K562 (cell line): Measurements from ENCODE around the gene SLX4IP. TPM values are rescaled to one million over a fixed set of nuclear protein-coding genes. Genes with fewer than 3 reads are reported as not detected.

ENCODE experiments used
- ATAC-seq: fragments of 200-7000 bp; cut with Tn5 transposase; 3 replicates; pipeline ENCODE4 v1.9.1; 2020; ENCODE audit warnings: moderate library complexity
- BruUV-seq: library from RNA; stranded (reverse); fragments of 400-500 nt; replicated peaks from 2 replicates; lab custom pipeline; 2021; lab: Mats Ljungman, UMichigan
- CTCF ChIA-PET: fragments of 300-600 bp; formaldehyde crosslinking; extraction: SDS; loops from one replicate; lab custom pipeline; 2021; ENCODE audit warnings: low intra/inter-chr PET ratio; lab: Yijun Ruan, JAX
- POLR2A ChIA-PET: fragments of 300-600, 350-650 bp; sonication (Branson Sonifier 250); formaldehyde crosslinking; extraction: SDS; loops from one replicate; lab custom pipeline; 2021; ENCODE audit warnings: antibody characterized with exemption, inconsistent platforms; lab: Yijun Ruan, JAX
- DNase-seq, 4 experiments: peaks; one replicate each; pipeline versions ENCODE4 v3.0.0 to v3.0.0-alpha.2; 2011 to 2018; ENCODE audit warnings: low spot score in 3 of 4, mixed read lengths in 3 of 4; ENCODE audit errors: extremely low read depth in 1 of 4
- FAIRE-seq: peaks from 2 replicates; lab custom pipeline; 2011; peaks lifted over from hg19 to GRCh38; lab: Jason Lieb, UNC
- H2AFZ ChIP-seq: 2 replicates; pipeline ENCODE4 v1.6.0; 2011; ENCODE audit warnings: low read depth, low read length, control low read depth, inconsistent platforms
- H3K27ac ChIP-seq: fragments of 200-600 bp; 3 replicates; pipeline ENCODE4 v1.8.0; 2011; ENCODE audit warnings: low read depth, mild to moderate bottlenecking, control low read depth, inconsistent platforms, low read length, moderate library complexity, mixed read lengths; ENCODE audit errors: extremely low read depth
- H3K27me3 ChIP-seq, 2 experiments: fragments of 300-600 bp in 1 of 2; 2 replicates in 1 of 2; 3 replicates in 1 of 2; pipeline versions ENCODE4 v1.6.0 to v1.8.0; 2011; ENCODE audit warnings: inconsistent platforms in 2 of 2, low read length in 2 of 2, mild to moderate bottlenecking in 1 of 2, mixed read lengths in 1 of 2, moderate library complexity in 1 of 2; ENCODE audit not compliant: control insufficient read depth in 2 of 2, insufficient read depth in 2 of 2
- H3K36me3 ChIP-seq: fragments of 300-600 bp; 3 replicates; pipeline ENCODE4 v1.8.0; 2011; ENCODE audit warnings: mild to moderate bottlenecking, low read length, inconsistent platforms; ENCODE audit not compliant: control insufficient read depth, insufficient read depth
- H3K4me1 ChIP-seq, 2 experiments: fragments of 200-600 bp in 1 of 2; replicated peaks in 1 of 2; 2 replicates in 1 of 2; 3 replicates in 1 of 2; pipeline versions ENCODE4 v1.5.1 to v1.8.0; 2011; ENCODE audit warnings: inconsistent platforms in 2 of 2, low read length in 2 of 2, mild to moderate bottlenecking in 1 of 2, mixed read lengths in 1 of 2, moderate library complexity in 1 of 2; ENCODE audit not compliant: control insufficient read depth in 2 of 2, insufficient read depth in 2 of 2
- H3K4me2 ChIP-seq: 2 replicates; pipeline ENCODE4 v1.6.1; 2011; ENCODE audit warnings: low read length, control low read depth, inconsistent platforms, mixed read lengths; ENCODE audit not compliant: insufficient read depth
- H3K4me3 ChIP-seq: fragments of 200-600 bp; sonication (generic), shearing (Covaris generic); 2 replicates; pipeline ENCODE4 v1.5.1; 2016; ENCODE audit warnings: control low read depth, inconsistent platforms
- H3K79me2 ChIP-seq: fragments of 200-600 bp; 3 replicates; pipeline ENCODE4 v1.8.0; 2011; ENCODE audit warnings: low read length, inconsistent platforms; ENCODE audit not compliant: control insufficient read depth, insufficient read depth
- H3K9ac ChIP-seq, 2 experiments: 2 replicates each; pipeline versions ENCODE4 v1.6.0 to v1.6.1; 2011; ENCODE audit warnings: low read depth in 2 of 2, low read length in 2 of 2, control low read depth in 1 of 2, inconsistent platforms in 1 of 2, mild to moderate bottlenecking in 1 of 2, mixed read lengths in 1 of 2; ENCODE audit not compliant: insufficient read depth in 1 of 2
- H3K9me1 ChIP-seq: one replicate; pipeline ENCODE4 v1.6.0; 2011; ENCODE audit warnings: inconsistent platforms, mild to moderate bottlenecking, low read length, moderate library complexity; ENCODE audit not compliant: control insufficient read depth, insufficient read depth
- H3K9me3 ChIP-seq: replicated peaks from 2 replicates; pipeline ENCODE4 v1.5.1; 2011; ENCODE audit warnings: low read depth, low read length, inconsistent platforms; ENCODE audit not compliant: control insufficient read depth, insufficient read depth
- H4K20me1 ChIP-seq: replicated peaks from 2 replicates; pipeline ENCODE4 v1.6.1; 2011; ENCODE audit warnings: low read length, inconsistent platforms, mixed read lengths; ENCODE audit not compliant: control insufficient read depth, insufficient read depth
- DMBX1 ChIP-seq: fragments of 250-450 bp; sonication (Bioruptor Pico); IDR thresholded peaks from 2 replicates; pipeline ENCODE4 v1.8.0; 2022; ENCODE audit warnings: inconsistent platforms, mild to moderate bottlenecking, moderate library complexity, borderline replicate concordance
- RAD21 ChIP-seq, 2 experiments: fragments of 250-450 bp in 1 of 2; fragments of 450-650 bp in 1 of 2; sonication (Bioruptor Pico) in 1 of 2; formaldehyde crosslinking in 1 of 2; IDR thresholded peaks in 1 of 2; conservative IDR thresholded peaks in 1 of 2; 2 replicates each; pipeline versions ENCODE4 v1.4.0 to v1.8.0; 2020 to 2022; ENCODE audit warnings: mild to moderate bottlenecking in 2 of 2, moderate library complexity in 1 of 2
- SMC3 ChIP-seq: conservative IDR thresholded peaks from 2 replicates; pipeline ENCODE4 v1.6.1; 2011; ENCODE audit warnings: low read depth, low read length, improper control_type of control experiment; ENCODE audit not compliant: insufficient read depth
- WGBS: fragments of 100-300 bp; shearing (Covaris generic); methylation state at CpG from one replicate; pipeline ENCODE4 v1.1.6; 2016; ENCODE audit warnings: low coverage, mixed read lengths; ENCODE audit not compliant: insufficient coverage; ENCODE audit errors: missing lambda C conversion rate; 5-methylcytosine and 5-hydroxymethylcytosine counted together
- in situ Hi-C: fragments of 300-500 bp; cut with MboI; formaldehyde crosslinking; loops from 4 replicates; pipeline ENCODE4 v1.15.0; 2018; ENCODE audit warnings: inconsistent platforms, mixed read lengths
- intact Hi-C: fragments of 100-400 bp; cut with micrococcal nuclease; formaldehyde crosslinking; loops from 2 replicates; pipeline ENCODE4 v1.14.2; 2022
- polyA plus RNA-seq, 8 experiments: library from polyadenylated mRNA; depleted of rRNA in 4 of 8; stranded (reverse) in 5 of 8; unstranded in 3 of 8; fragments of >200 nt; fragmentation: Nextera tagmentation in 2 of 8; fragmentation: Illumina TruSeq in 1 of 8; extraction: Ambion mirVana in 2 of 8; extraction: Trizol in 1 of 8; gene quantifications; 2 replicates each; pipeline versions ENCODE4 v1.2.1 to v1.2.3, GENCODE V29; 2011 to 2014; ENCODE audit warnings: inconsistent platforms in 1 of 8, missing spikeins in 1 of 8
- total RNA-seq, 7 experiments: library from RNA; depleted of rRNA in 6 of 7; stranded (reverse); fragments of >200 nt in 6 of 7; fragmentation: Illumina TruSeq in 2 of 7; extraction: Trizol in 2 of 7; gene quantifications; 2 replicates each; pipeline versions ENCODE4 v1.2.1 to v1.2.3, GENCODE V29; 2011 to 2021; ENCODE audit warnings: low replicate concordance in 1 of 7
- TF ChIP-seq, protein P1 (sequence below): fragments of 450-650 bp; IDR thresholded peaks from 2 replicates; pipeline ENCODE4 v1.6.1; 2016
- TF ChIP-seq, protein P2 (sequence below), 3 experiments: IDR thresholded peaks in 2 of 3; conservative IDR thresholded peaks in 1 of 3; 2 replicates each; pipeline ENCODE4 v1.5.1; 2011 to 2012; ENCODE audit warnings: low read length in 3 of 3, mild to moderate bottlenecking in 3 of 3, control low read depth in 2 of 3, improper control_type of control experiment in 1 of 3, inconsistent platforms in 1 of 3, low read depth in 1 of 3, mixed read lengths in 1 of 3, moderate library complexity in 1 of 3; ENCODE audit not compliant: insufficient read depth in 2 of 3

The SLX4IP gene
- total and polyA plus RNA-seq, 9 of the 15 experiments (the other 6 are each of a cell fraction or from before 2014, with no cell fraction given), result 1.5 to 5.9 (median 3.5) TPM

DNA sequence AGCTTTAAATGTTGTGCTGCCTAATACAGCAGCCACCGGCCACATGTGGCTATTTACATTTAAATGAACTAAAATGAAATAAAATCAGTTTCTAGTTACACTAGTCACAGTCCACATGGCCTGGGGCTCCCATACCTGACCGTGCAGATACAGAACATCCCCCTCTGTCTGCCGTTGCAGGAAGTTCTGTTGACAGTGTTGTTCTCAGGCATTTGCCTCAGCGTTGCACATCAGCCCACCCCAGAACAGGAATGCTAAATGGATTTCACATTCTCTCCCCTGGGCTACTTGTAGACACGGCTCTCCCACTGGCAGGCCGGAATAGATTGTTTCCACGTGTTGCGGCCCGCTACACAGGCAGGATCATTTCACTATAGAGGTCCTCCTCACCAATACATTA lies 212.4 kb downstream of the SLX4IP start:
- no peak overlapping the region for H3K4me2 ChIP-seq
- H3K27me3 ChIP-seq, result peaks cover 3 to 21% of the 10 kb centered on the region in 2 experiments; a peak in 2 of 5 replicates
- no peak overlapping the region for H3K9ac ChIP-seq
- ATAC-seq (peak; percentile 86), DNase-seq (peak; percentile 11 to 18 (median 14)), FAIRE-seq (no peak)
- ChIA-PET CTCF (no interaction called here), POLR2A (no interaction called here)
- intact Hi-C loops, result loop anchor here (5.0 kb wide), 1 partner anchor 95 kb away; no protein-coding TSS in a partner anchor
- H3K27ac ChIP-seq, result no peak overlapping the region
- 0 out of 2 replicates have a peak, but pooled peaks have one; percentile 5 for TF ChIP-seq SMC3
- peak in 1 of 2 experiments; percentile 41; a peak in 2 of 4 replicates for TF ChIP-seq RAD21 (CRISPR knock-in tag; conservative IDR thresholded peaks at IDR 0.05 in 1 of 2, IDR thresholded peaks at IDR 0.05 in 1 of 2)
- TF ChIP-seq DMBX1, result no peak
- TF ChIP-seq, protein P1, sequence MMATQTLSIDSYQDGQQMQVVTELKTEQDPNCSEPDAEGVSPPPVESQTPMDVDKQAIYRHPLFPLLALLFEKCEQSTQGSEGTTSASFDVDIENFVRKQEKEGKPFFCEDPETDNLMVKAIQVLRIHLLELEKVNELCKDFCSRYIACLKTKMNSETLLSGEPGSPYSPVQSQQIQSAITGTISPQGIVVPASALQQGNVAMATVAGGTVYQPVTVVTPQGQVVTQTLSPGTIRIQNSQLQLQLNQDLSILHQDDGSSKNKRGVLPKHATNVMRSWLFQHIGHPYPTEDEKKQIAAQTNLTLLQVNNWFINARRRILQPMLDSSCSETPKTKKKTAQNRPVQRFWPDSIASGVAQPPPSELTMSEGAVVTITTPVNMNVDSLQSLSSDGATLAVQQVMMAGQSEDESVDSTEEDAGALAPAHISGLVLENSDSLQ, result no peak
- TF ChIP-seq, protein P2, sequence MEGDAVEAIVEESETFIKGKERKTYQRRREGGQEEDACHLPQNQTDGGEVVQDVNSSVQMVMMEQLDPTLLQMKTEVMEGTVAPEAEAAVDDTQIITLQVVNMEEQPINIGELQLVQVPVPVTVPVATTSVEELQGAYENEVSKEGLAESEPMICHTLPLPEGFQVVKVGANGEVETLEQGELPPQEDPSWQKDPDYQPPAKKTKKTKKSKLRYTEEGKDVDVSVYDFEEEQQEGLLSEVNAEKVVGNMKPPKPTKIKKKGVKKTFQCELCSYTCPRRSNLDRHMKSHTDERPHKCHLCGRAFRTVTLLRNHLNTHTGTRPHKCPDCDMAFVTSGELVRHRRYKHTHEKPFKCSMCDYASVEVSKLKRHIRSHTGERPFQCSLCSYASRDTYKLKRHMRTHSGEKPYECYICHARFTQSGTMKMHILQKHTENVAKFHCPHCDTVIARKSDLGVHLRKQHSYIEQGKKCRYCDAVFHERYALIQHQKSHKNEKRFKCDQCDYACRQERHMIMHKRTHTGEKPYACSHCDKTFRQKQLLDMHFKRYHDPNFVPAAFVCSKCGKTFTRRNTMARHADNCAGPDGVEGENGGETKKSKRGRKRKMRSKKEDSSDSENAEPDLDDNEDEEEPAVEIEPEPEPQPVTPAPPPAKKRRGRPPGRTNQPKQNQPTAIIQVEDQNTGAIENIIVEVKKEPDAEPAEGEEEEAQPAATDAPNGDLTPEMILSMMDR (IDR thresholded peaks at IDR 0.05 in 2 of 3, conservative IDR thresholded peaks at IDR 0.05 in 1 of 3; ENCODE audit: insufficient read depth in 2 of 3, low read depth in 1 of 3, low read length in 3 of 3), result peak; percentile 36 to 49 (median 46); a peak in 5 of 6 replicates
- H4K20me1 ChIP-seq, result no peaks in the 10 kb centered on the region
- no peaks in the 10 kb centered on the region for H3K36me3 ChIP-seq
- no peaks in the 10 kb centered on the region for H3K9me3 ChIP-seq
- no peaks in the 10 kb centered on the region for H3K4me1 ChIP-seq
- H3K79me2 ChIP-seq, result no peaks in the 10 kb centered on the region
- no peak overlapping the region for H3K4me3 ChIP-seq
- WGBS, result 13% methylated on average over 9 of the region's 9 CpGs
- H3K9me1 ChIP-seq, result no peaks in the 10 kb centered on the region
- no TSS peak for BruUV-seq
- in situ Hi-C loops, result no loop called here
- H2AFZ ChIP-seq, result no peak overlapping the region
